CD14-positive monocyte (primary cell): ENCODE measurements around the gene KREMEN1. TPM values are rescaled to one million over a fixed set of nuclear protein-coding genes. Genes with fewer than 3 reads are reported as not detected.

ENCODE experiments used
- DNase-seq, 3 donors: peaks; one replicate each; pipeline ENCODE4 v3.0.0-alpha.2; 2011 to 2022
- H2AFZ ChIP-seq: 2 replicates; pipeline ENCODE4 v1.6.0; 2012; ENCODE audit warnings: mild to moderate bottlenecking, low read depth, low read length, inconsistent platforms; ENCODE audit not compliant: insufficient read depth, poor library complexity, severe bottlenecking
- H3K27ac ChIP-seq, 2 donors: 1 replicate in 1 of 2; 2 replicates in 1 of 2; pipeline ENCODE4 v1.5.1; 2012 to 2013; ENCODE audit warnings: low read length in 2 of 2, control low read depth in 1 of 2, inconsistent platforms in 1 of 2, low read depth in 1 of 2, mild to moderate bottlenecking in 1 of 2
- H3K27me3 ChIP-seq, 2 donors: one replicate each; pipeline versions ENCODE4 v1.6.0 to v1.6.1; 2011 to 2013; ENCODE audit warnings: low read length in 2 of 2; ENCODE audit not compliant: control insufficient read depth in 2 of 2, insufficient read depth in 2 of 2
- H3K36me3 ChIP-seq, 2 donors: replicated peaks in 1 of 2; 1 replicate in 1 of 2; 2 replicates in 1 of 2; pipeline versions ENCODE4 v1.5.1 to v1.6.1; 2012 to 2013; ENCODE audit warnings: low read length in 2 of 2, control low read depth in 1 of 2, inconsistent platforms in 1 of 2, mild to moderate bottlenecking in 1 of 2; ENCODE audit not compliant: insufficient read depth in 2 of 2, control insufficient read depth in 1 of 2
- H3K4me1 ChIP-seq, 2 donors: 1 replicate in 1 of 2; 2 replicates in 1 of 2; pipeline versions ENCODE4 v1.5.1 to v1.6.1; 2012 to 2013; ENCODE audit warnings: low read length in 2 of 2, control low read depth in 1 of 2, inconsistent platforms in 1 of 2, mild to moderate bottlenecking in 1 of 2, moderate library complexity in 1 of 2; ENCODE audit not compliant: insufficient read depth in 2 of 2, control insufficient read depth in 1 of 2
- H3K4me2 ChIP-seq: replicated peaks from 2 replicates; pipeline ENCODE3; 2012; ENCODE audit warnings: low read length, moderate library complexity, mild to moderate bottlenecking; ENCODE audit not compliant: poor library complexity, severe bottlenecking; ENCODE audit errors: extremely low read depth
- H3K4me3 ChIP-seq, 3 experiments: fragments of 200-600 bp in 1 of 3; sonication (generic) in 1 of 3; replicated peaks in 1 of 3; 1 replicate in 2 of 3; 2 replicates in 1 of 3; pipeline ENCODE4 v1.5.1; 2011 to 2013; ENCODE audit warnings: low read length in 3 of 3, mild to moderate bottlenecking in 3 of 3, control low read depth in 2 of 3, low read depth in 2 of 3, inconsistent platforms in 1 of 3, moderate library complexity in 1 of 3
- H3K79me2 ChIP-seq: 2 replicates; pipeline ENCODE4 v1.6.0; 2012; ENCODE audit warnings: mild to moderate bottlenecking, control low read depth, inconsistent platforms, low read length, moderate library complexity; ENCODE audit not compliant: insufficient read depth
- H3K9ac ChIP-seq: 2 replicates; pipeline ENCODE4 v1.6.0; 2017; ENCODE audit warnings: low read length, mild to moderate bottlenecking; ENCODE audit not compliant: insufficient read depth, poor library complexity, severe bottlenecking
- H3K9me3 ChIP-seq, 2 donors: replicated peaks in 1 of 2; 1 replicate in 1 of 2; 2 replicates in 1 of 2; pipeline versions ENCODE4 v1.5.1 to v1.6.1; 2012 to 2013; ENCODE audit warnings: low read length in 2 of 2, control low read depth in 1 of 2; ENCODE audit not compliant: control insufficient read depth in 1 of 2, insufficient read depth in 1 of 2
- H4K20me1 ChIP-seq: 2 replicates; pipeline ENCODE4 v1.6.0; 2012; ENCODE audit warnings: mild to moderate bottlenecking, low read length, control low read depth, moderate library complexity; ENCODE audit not compliant: insufficient read depth
- H3K27ac Mint-ChIP-seq, 7 donors: one replicate each; pipeline ENCODE4 v1.8.0; 2020; ENCODE audit warnings: mild to moderate bottlenecking in 7 of 7, mixed read lengths in 7 of 7, moderate library complexity in 6 of 7, inconsistent platforms in 2 of 7
- H3K27me3 Mint-ChIP-seq, 3 donors: one replicate each; pipeline ENCODE4 v1.8.0; 2021 to 2022; ENCODE audit warnings: low read depth in 3 of 3, mild to moderate bottlenecking in 3 of 3, mixed read lengths in 3 of 3, moderate library complexity in 3 of 3, inconsistent platforms in 1 of 3
- H3K36me3 Mint-ChIP-seq, 2 donors: one replicate each; pipeline ENCODE4 v1.8.0; 2020; ENCODE audit warnings: mixed read lengths in 2 of 2, inconsistent platforms in 1 of 2, mild to moderate bottlenecking in 1 of 2
- H3K4me1 Mint-ChIP-seq: one replicate; pipeline ENCODE4 v1.8.0; 2020; ENCODE audit warnings: mild to moderate bottlenecking, mixed read lengths
- H3K4me3 Mint-ChIP-seq, 2 donors: one replicate each; pipeline ENCODE4 v1.8.0; 2020; ENCODE audit warnings: mild to moderate bottlenecking in 2 of 2, mixed read lengths in 2 of 2, moderate library complexity in 1 of 2
- H3K9me3 Mint-ChIP-seq, 7 donors: one replicate each; pipeline ENCODE4 v1.8.0; 2020 to 2022; ENCODE audit warnings: mixed read lengths in 7 of 7, mild to moderate bottlenecking in 6 of 7, moderate library complexity in 6 of 7, inconsistent platforms in 2 of 7
- WGBS: methylation state at CpG from one replicate; pipeline ENCODE4 v1.1.5; 2013; ENCODE audit warnings: missing lambda C conversion rate; ENCODE audit not compliant: insufficient coverage; 5-methylcytosine and 5-hydroxymethylcytosine counted together
- intact Hi-C, 2 donors: fragments of 100-400 bp; cut with micrococcal nuclease; formaldehyde crosslinking; loops; one replicate each; pipeline versions ENCODE4 v1.15.0 to v1.15.1; 2023
- polyA plus RNA-seq, 3 donors: library from polyadenylated mRNA; depleted of rRNA in 1 of 3; unstranded in 2 of 3; stranded (reverse) in 1 of 3; fragments of 300-500 nt in 2 of 3; fragments of >200 nt in 1 of 3; fragmentation: Illumina TruSeq in 2 of 3; gene quantifications; 1 replicate in 2 of 3; 2 replicates in 1 of 3; pipeline ENCODE4 v1.2.3, GENCODE V29; 2012 to 2021
- TF ChIP-seq, protein P1 (sequence below): fragments of 200-600 bp; IDR thresholded peaks from one replicate; pipeline ENCODE4 v1.8.0; 2022; ENCODE audit warnings: antibody characterized with exemption, mild to moderate bottlenecking

KREMEN1 gene
- polyA plus RNA-seq, 3 donors: 0.47 to 1.6 (median 0.69) TPM

DNA sequence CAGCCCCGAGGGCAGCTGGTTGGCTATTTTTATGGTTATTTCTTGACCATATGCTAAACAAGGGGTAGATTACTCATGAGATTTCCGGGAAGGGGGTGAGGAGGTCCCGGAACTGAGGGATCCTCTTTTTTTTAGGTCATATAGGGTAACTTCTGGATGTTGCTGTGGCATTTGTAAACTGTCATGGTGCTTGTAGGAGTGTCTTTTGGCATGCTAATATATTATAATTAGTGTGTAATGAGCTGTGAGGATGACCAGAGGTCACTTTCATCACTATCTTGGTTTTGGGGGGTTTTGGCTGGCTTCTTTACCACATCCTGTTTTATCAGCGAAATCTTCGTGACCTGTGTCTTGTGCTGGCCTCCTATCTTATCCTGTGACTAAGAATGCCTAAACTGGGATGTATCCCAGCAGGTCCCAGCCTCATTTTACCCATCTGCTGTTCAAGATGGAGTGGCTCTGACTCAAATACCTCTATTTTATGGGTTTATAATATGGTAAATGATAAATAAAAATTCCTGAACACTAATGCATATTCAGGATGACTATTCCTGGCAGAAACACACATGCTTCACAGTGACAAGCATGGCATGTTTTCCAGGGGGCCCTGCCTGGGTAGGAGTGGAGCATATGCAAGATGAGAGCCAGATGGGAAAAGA, 11.2 kb downstream of the KREMEN1 start:
- TF ChIP-seq, protein P1, sequence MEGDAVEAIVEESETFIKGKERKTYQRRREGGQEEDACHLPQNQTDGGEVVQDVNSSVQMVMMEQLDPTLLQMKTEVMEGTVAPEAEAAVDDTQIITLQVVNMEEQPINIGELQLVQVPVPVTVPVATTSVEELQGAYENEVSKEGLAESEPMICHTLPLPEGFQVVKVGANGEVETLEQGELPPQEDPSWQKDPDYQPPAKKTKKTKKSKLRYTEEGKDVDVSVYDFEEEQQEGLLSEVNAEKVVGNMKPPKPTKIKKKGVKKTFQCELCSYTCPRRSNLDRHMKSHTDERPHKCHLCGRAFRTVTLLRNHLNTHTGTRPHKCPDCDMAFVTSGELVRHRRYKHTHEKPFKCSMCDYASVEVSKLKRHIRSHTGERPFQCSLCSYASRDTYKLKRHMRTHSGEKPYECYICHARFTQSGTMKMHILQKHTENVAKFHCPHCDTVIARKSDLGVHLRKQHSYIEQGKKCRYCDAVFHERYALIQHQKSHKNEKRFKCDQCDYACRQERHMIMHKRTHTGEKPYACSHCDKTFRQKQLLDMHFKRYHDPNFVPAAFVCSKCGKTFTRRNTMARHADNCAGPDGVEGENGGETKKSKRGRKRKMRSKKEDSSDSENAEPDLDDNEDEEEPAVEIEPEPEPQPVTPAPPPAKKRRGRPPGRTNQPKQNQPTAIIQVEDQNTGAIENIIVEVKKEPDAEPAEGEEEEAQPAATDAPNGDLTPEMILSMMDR: no peak
- peak overlapping the region; percentile 80 to 97 (median 90) for H3K27ac Mint-ChIP-seq
- 32% methylated on average over 3 of the region's 5 CpGs for WGBS

DNA sequence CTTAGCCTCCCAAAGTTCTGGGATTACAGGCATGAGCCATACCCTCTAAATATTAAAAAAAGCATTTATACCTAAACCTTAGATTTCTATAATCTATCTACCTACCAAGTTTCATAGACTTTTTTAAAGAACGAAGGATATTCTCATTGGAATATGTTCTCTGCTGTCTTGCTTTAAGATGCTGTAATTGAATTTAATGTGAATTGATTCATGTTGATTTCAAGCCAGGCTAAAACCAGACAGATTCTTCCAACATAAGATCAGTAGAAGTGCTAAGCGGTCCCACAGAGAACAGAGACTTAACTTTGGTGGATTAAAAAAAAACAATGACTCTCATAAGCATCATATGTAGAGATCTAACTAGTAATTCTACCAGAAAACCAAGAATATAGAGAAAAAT, 14.2 kb downstream of the KREMEN1 start:
- peaks cover 5 to 9% (median 7%) of the 10 kb centered on the region in 3 donors for H3K27me3 Mint-ChIP-seq
- H3K4me1 ChIP-seq: peaks cover 12 to 15% of the 10 kb centered on the region in 2 donors

More for the DNA sequence above, 11.2 kb downstream of the KREMEN1 start:
- Histone ChIP-seq H3K36me3 (no peaks in the 10 kb centered on the region), H3K27me3 (peaks cover 0 to 2% of the 10 kb centered on the region in 2 donors), H4K20me1 (no peaks in the 10 kb centered on the region), H3K9me3 (no peaks in the 10 kb centered on the region), H3K4me2 (peak overlapping the region; percentile 7), H3K79me2 (no peaks in the 10 kb centered on the region), H2AFZ (no peak overlapping the region), H3K4me1 (peaks cover 12 to 15% of the 10 kb centered on the region in 2 donors), H3K27ac (peak overlapping the region; percentile 40 to 69), H3K4me3 (no peak overlapping the region), H3K9ac (no peak overlapping the region)
- Mint-ChIP-seq H3K9me3 (peaks cover 0 to 6% (median 0%) of the 10 kb centered on the region in 7 donors), H3K4me3 (peak overlapping the region in 1 of 2 donors; percentile 84), H3K4me1 (peaks cover 10% of the 10 kb centered on the region), H3K27me3 (peaks cover 0 to 6% (median 4%) of the 10 kb centered on the region in 3 donors), H3K36me3 (no peaks in the 10 kb centered on the region)
- intact Hi-C loops: loop anchor here (2.0 to 10.0 kb wide), 2 partner anchors 71 kb away; no protein-coding TSS in a partner anchor
- DNase-seq: peak; percentile 72 to 90 (median 73)

More for the DNA sequence above, 14.2 kb downstream of the KREMEN1 start:
- Histone ChIP-seq H3K4me2 (no peak overlapping the region), H3K9ac (no peak overlapping the region), H3K79me2 (no peaks in the 10 kb centered on the region), H4K20me1 (no peaks in the 10 kb centered on the region), H3K9me3 (no peaks in the 10 kb centered on the region), H3K36me3 (no peaks in the 10 kb centered on the region), H3K4me3 (no peak overlapping the region), H3K27ac (no peak overlapping the region), H3K27me3 (peaks cover 2% of the 10 kb centered on the region in 2 donors), H2AFZ (no peak overlapping the region)
- peaks cover 13% of the 10 kb centered on the region for H3K4me1 Mint-ChIP-seq
- H3K4me3 Mint-ChIP-seq: no peak overlapping the region
- H3K9me3 Mint-ChIP-seq: peaks cover 0 to 6% (median 0%) of the 10 kb centered on the region in 7 donors
- intact Hi-C loops: loop anchor here in 1 of 2 donors (10.0 kb wide), 1 partner anchor 68 kb away; no protein-coding TSS in a partner anchor
- DNase-seq: no peak
- WGBS: no CpG with 5 or more reads among the region's 2 CpGs
- no peaks in the 10 kb centered on the region for H3K36me3 Mint-ChIP-seq
- no peak overlapping the region for H3K27ac Mint-ChIP-seq
- TF ChIP-seq, protein P1: no peak
